AG09309 (cell line): ENCODE results near the gene RFWD3.

Experiments
- DNase-seq: peaks from one replicate; pipeline ENCODE4 v3.0.0-alpha.2; 2010; ENCODE audit warnings: low read depth
- H3K4me3 ChIP-seq: 2 replicates; pipeline ENCODE4 v1.5.1; 2011; ENCODE audit warnings: mild to moderate bottlenecking, low read depth, low read length, moderate library complexity; ENCODE audit not compliant: control insufficient read depth
- TF ChIP-seq, protein P1 (sequence below): IDR thresholded peaks from 2 replicates; pipeline ENCODE4 v1.5.1; 2011; ENCODE audit warnings: mild to moderate bottlenecking, low read depth, low read length, inconsistent platforms; ENCODE audit not compliant: insufficient read depth, control insufficient read depth; ENCODE audit errors: missing control alignments

The RFWD3 gene

DNA sequence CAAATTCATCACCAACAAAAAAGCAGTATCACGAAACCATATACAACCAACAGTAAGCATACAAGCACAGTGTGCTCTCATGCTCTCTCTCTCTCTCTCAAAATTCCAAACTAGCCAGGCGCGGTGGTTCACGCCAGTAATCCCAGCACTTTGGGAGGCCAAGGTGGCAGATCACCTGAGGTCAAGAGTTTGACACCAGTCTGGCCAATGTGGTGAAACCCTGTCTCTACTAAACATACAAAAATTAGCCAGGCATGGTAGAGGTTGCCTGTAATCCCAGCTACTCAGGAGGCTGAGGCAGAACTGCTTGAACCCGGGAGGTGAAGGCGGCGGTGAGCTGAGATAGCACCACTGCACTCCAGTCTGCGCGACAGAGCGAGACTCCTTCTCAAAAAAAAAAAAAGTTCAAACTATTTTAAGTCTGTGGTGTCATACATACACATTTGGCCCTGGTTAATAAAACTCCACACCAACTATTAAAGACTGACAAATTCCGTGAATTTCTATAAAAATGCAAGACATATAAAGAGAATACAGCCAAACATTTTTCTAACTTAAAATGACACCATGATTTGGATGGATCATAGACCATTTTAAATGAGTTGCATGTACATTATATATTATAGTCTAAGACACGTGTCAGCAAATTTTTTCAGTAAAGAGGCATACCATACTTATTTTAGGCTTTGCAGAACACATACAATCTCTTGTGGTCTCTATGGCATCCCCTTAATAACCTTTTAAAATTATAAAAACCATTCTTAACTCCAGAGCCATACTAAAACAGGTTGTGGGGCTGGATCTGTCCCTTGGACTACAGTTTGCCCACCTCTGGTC, 90.7 kb downstream of the RFWD3 start:
- TF ChIP-seq, protein P1, sequence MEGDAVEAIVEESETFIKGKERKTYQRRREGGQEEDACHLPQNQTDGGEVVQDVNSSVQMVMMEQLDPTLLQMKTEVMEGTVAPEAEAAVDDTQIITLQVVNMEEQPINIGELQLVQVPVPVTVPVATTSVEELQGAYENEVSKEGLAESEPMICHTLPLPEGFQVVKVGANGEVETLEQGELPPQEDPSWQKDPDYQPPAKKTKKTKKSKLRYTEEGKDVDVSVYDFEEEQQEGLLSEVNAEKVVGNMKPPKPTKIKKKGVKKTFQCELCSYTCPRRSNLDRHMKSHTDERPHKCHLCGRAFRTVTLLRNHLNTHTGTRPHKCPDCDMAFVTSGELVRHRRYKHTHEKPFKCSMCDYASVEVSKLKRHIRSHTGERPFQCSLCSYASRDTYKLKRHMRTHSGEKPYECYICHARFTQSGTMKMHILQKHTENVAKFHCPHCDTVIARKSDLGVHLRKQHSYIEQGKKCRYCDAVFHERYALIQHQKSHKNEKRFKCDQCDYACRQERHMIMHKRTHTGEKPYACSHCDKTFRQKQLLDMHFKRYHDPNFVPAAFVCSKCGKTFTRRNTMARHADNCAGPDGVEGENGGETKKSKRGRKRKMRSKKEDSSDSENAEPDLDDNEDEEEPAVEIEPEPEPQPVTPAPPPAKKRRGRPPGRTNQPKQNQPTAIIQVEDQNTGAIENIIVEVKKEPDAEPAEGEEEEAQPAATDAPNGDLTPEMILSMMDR = no peak
- no peak overlapping the region for H3K4me3 ChIP-seq
- no peak for DNase-seq

DNA sequence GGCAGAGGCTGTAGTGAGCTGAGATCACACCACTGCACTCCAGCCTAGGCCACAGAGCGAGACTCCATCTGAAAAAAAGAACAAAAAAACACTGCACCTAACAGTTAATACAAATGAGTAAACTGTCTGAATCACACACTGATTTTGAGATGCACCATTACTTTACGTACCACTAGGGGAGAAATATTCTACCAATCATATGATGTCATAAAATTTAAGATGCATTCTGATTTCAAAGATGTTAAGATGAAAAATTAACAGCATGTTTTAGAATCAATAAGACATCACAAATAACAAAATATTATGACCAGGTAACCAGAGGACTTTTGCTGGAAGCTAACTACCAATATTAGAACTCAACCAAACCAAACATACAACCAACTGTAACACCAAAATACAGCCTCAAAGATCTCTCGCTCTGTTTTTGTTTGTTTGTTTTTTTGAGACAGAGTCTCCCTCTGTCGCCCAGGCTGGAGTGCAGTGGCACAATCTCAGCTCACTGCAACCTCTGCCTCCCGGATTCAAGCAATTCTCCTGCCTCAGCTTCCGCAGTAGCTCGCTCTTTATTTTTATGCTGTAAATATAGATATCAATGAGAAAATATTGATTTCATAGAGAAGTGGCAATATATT, 91.4 kb downstream of the RFWD3 start:
- no peak overlapping the region for H3K4me3 ChIP-seq
- TF ChIP-seq, protein P1 = no peak
- DNase-seq = no peak

DNA sequence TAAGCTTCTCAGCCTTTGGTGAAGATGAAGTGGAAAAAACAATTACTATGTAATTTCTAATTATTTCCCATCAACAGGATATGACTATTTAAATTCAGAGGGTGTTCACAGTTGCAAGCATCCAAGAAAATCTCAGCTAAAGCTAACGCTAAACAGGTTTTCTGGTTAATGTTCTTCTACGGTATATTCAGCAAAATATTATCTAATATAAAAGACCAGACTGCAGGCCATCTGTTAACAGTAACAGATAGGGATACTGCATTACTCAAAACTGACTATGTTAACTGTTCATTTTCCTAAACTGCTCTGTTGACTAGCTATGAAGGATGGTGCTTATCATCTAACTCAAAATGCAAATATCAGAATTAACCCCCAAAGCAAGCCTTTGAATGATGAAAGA, 92.5 kb downstream of the RFWD3 start:
- DNase-seq = no peak
- TF ChIP-seq, protein P1 = no peak
- H3K4me3 ChIP-seq = no peak overlapping the region

DNA sequence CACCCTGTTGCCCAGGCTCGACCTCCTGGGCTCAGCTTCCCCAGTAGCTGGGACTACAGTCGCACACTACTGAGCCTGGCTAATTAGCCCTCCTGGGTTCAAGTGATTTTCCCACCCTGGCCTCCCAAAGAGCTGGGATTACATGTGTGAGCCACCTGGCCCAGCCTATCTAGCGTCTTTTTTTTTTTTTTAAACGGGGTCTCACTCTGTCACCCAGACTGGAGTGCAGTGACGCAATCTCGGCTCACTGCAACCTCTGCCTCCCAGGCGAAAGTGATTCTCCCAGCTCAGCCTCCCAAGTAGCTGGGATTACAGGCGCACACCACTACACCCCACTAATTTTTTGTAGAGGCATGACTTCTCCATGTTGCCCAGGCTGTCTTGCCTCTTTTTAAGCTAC, 93.1 kb downstream of the RFWD3 start:
- no peak overlapping the region for H3K4me3 ChIP-seq
- TF ChIP-seq, protein P1 = no peak
- no peak for DNase-seq
